C1 segment of cervical spinal cord (tissue), 14 donors: Measurements from ENCODE around the gene OSBPL1A.
A peak's percentile ranks its signal among the peaks of the same experiment; 100 is the strongest.
"Not testable (repeated sequence)": the region's sequence is repeated elsewhere in the genome, so short reads cannot be mapped to it uniquely, and the experiment has no call there.

Experiments
- DNase-seq, 14 donors: peaks; one replicate each; lab custom pipeline; 2025; lab: John Stamatoyannopoulos, UW

The OSBPL1A gene

GRCh38 chr18:24189007-24189528, 208.6 kb downstream of the OSBPL1A start:
- no peak for DNase-seq

GRCh38 chr18:24188120-24188519, 209.5 kb downstream of the OSBPL1A start:
- peak in 2 of 14 donors; percentile 20 to 33 for DNase-seq

- peak in 1 of 14 donors; percentile 23 for DNase-seq
These were observed 209.9 kb downstream of the OSBPL1A start for GRCh38 chr18:24187689-24188088.

DNA sequence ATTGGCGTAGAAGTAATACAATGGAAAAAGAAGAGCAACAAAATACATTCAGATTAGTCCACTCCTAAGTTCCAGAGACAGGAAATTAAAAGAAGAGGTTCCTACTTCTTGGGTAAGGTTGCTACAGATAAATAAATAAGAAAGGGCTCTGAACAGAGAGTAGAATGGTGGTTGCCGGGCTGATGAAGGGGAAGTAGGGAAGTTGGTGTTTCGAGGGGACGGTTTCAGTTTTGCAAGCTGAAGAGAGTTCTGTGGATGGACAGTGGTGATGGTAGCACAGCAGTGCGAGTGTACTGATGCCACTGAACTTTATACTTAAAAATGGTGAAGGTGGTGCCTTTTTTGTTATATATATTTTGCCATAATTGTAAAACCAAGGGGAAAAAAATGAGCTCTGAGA, 210.6 kb downstream of the OSBPL1A start:
- DNase-seq, result no peak

DNA sequence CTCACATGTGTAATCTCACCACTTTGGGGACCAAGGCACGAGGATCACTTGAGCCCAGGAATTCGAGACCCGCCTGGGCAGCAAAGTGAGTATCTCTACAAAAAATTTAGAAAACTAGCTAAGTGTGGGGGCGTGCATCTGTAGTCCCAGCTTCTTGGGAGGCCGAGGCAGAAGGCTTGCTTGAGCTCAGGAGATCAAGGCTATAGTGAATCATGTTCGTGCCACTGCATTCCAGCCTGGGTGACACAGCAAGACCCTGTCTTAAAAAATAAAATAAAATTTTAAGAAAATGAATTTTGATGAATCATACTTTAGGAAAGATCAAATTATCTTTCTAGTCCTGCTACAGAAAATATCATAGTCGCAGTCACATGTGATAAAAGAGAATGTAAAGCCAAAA, 211.8 kb downstream of the OSBPL1A start:
- DNase-seq, result no peak

DNA sequence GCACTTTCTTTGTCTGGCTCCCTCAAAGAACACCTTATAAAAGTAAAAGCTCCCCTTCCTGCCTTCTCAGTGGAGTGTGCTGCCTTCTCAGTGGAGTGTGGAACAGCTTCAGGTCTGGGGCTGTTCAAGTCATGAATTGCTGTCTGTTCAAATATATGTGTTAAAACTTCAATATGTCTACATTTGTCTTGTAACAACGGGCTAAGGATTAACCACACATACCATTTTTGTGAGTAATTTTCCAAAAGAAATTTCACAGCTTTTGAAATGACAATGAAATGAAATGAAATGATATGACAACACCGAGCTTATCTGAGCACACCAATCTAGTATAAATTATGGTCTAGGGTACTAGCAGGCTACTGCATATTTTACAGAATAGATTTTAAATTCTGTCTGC, 215.8 kb downstream of the OSBPL1A start:
- no peak for DNase-seq

GRCh38 chr18:24180048-24180447, 217.6 kb downstream of the OSBPL1A start:
- DNase-seq, result no peak

DNA sequence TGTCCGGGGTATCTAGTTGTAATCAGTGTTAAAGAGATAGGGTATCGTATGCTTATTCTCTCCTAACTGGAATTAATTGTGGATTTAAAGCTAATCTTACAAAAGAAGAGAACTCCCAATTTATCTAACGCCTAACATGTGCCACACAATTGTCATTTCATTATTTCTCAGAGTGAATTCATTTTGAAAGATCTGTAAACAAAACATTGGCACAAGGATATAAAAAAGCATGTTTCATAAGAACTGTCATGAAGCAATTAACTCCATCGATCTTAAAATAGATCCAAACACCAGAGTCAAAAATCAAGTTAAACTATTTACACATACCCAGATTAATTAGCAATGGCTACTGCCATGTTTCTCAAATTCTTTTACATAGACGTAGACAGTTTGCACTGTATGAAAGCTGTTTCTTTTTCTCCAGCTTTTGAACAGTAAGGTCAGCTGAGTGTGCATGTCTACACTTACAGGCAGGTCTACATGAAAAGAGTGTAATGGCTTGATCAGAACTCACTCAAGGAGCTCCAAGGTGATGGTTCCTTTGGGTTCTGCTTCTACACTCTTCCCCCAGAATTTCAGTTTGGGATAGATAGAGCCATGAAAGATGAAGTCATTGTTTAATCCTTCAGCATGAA, 220.0 kb downstream of the OSBPL1A start:
- DNase-seq, result no peak

- peak in 10 of 14 donors; percentile 34 to 76 (median 64) for DNase-seq
These were observed 220.8 kb downstream of the OSBPL1A start for GRCh38 chr18:24176727-24177416.

GRCh38 chr18:24173997-24174396, 223.6 kb downstream of the OSBPL1A start:
- no peak for DNase-seq

- no peak for DNase-seq
These were observed 227.3 kb downstream of the OSBPL1A start for GRCh38 chr18:24170360-24170759.

DNA sequence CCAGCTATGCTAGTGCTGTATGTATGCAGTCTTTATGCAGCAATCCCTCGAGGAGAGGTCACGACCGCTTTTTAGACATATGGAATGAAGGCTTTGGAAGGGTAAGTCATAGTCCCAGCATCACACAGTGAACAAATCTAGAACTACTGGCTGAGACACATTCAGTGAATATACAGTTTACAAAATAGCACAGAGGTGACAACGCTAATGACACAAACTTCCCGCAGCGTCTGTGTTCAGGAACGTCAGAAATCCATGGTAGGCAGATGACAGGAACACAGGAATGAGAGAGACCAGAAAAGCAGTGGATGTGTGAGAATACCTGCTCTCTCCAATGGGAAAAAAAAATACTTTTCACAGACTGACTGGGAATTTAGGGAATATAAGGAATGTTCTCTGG, 229.1 kb downstream of the OSBPL1A start:
- DNase-seq, result no peak

- DNase-seq, result no peak
These were observed 236.3 kb downstream of the OSBPL1A start for GRCh38 chr18:24161304-24161703.

- no peak for DNase-seq
These were observed 237.5 kb downstream of the OSBPL1A start for GRCh38 chr18:24160086-24160485.

DNA sequence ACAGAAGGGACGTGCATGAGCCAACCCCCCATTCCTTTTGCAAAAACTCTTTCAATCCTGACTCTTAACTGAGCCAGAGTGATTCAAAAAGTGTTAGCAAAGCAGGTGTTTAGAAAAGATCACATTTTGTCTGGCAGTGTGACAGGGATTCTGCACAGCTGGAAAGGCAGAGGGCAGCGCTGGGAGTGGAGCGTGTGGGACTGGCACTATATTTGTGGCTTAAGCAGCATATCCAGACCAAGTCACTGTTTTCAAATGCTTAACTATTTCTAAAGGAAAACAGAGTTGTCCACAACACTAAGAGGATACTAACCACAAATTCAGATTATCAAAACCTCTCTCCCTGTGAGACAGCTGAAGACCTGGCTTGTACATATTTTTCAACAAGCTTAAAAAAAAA, 239.8 kb downstream of the OSBPL1A start:
- no peak for DNase-seq

GRCh38 chr18:24153397-24153796, 244.2 kb downstream of the OSBPL1A start:
- no peak for DNase-seq

DNA sequence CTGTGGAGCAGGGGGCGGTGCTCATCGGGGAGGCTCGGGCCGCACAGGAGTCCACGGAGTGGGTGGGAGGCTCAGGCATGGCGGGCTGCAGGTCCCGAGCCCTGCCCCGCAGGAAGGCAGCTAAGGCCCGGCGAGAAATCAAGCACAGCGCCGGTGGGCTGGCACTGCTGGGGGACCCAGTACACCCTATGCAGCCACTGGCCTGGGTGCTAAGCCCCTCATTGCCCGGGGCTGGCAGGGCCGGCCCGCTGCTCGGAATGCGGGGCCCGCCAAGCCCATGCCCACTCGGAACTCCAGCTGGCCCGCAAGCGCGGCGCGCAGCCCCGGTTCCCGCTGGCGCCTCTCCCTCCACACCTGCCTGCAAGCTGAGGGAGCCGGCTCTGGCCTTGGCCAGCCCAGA, 248.0 kb downstream of the OSBPL1A start:
- not testable (repeated sequence) for DNase-seq

DNA sequence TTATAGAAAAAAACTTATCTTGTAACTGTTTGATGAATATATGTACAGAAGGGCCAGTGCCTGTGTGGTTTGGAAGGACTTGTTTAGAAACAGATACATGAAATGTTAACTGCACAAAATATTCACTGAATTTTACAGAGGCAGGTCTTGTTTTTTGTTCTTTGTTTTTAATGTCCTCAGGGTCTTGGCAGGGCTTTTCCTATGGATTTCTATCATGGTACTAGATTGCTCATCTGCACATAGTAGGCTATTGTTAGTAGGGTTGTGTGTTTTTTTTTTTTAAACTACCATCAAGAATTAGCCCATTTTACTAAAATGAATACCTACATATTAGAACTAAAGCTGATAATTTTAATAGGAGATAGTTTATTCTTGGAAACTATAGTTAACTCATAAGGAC, 255.2 kb downstream of the OSBPL1A start:
- no peak for DNase-seq

- DNase-seq, result no peak
These were observed 256.9 kb downstream of the OSBPL1A start for GRCh38 chr18:24140697-24141096.

- DNase-seq, result peak in 13 of 14 donors; percentile 19 to 80 (median 72)
These were observed 258.6 kb downstream of the OSBPL1A start, which contains the start of gene CABYR for GRCh38 chr18:24138789-24139616. Gene CABYR (plus strand): TSS chr18:24139062. CDS start chr18:24143115, 4,053 bp downstream.

DNA sequence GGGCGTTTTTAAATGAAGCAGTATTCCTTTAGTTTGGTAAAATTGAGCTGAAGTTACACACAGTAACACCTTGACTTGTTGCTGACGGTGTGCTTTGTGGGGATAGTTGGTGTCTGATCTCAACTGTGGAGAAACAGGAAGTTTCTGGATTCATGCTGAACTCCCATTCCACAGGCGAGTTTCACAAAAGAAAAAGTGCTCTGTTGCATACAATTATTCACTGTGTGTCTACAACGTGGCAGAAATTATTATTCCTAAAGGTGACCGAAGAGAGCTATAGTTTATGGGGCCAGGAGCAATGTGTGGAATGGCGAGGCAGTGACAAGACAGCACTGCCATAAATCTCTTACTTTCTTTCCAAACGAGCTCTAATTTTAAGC, 259.2 kb downstream of the OSBPL1A start:
- no peak for DNase-seq

DNA sequence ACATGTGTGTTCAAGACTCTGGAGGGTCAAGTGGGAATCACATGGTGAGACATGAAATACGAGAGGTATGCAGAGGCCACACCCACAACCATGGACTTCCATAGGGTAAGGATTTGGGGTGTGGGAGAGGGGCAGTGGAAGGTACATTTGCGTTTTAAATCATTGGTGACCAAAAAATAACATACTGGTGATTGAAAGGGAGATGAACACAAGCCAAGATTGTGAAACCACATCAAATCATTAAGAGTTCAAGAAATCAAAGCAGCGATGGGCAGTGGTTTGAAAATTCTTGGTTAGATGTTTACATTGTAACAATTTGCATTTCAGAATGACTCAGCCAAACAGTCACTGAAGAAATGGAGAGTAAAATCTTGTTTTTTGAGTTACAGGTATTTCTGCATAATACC, 260.7 kb downstream of the OSBPL1A start:
- no peak for DNase-seq
